DND-41 (cell line): Measurements from ENCODE around the gene RASSF7.

Source experiments
- EZH2 ChIP-seq: IDR thresholded peaks from 3 replicates; pipeline ENCODE4 v1.6.1; 2012; ENCODE audit warnings: borderline replicate concordance, low read depth, mild to moderate bottlenecking, moderate library complexity, low read length, inconsistent platforms; ENCODE audit not compliant: severe bottlenecking
- TF ChIP-seq, protein P1 (sequence below): IDR thresholded peaks from 2 replicates; pipeline ENCODE4 v1.5.1; 2012; ENCODE audit warnings: borderline replicate concordance, low read length, moderate library complexity, mild to moderate bottlenecking; ENCODE audit not compliant: poor library complexity, severe bottlenecking; ENCODE audit errors: extremely low read depth

DNA sequence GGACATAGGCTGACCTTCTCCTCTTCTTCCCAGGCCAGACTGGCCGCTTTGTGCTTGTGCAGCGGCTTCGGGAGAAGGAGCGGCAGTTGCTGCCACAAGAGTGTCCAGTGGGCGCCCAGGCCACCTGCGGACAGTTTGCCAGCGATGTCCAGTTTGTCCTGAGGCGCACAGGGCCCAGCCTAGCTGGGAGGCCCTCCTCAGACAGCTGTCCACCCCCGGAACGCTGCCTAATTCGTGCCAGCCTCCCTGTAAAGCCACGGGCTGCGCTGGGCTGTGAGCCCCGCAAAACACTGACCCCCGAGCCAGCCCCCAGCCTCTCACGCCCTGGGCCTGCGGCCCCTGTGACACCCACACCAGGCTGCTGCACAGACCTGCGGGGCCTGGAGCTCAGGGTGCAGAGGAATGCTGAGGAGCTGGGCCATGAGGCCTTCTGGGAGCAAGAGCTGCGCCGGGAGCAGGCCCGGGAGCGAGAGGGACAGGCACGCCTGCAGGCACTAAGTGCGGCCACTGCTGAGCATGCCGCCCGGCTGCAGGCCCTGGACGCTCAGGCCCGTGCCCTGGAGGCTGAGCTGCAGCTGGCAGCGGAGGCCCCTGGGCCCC lies 1.4 kb downstream of the RASSF7 start:
- TF ChIP-seq, protein P1, sequence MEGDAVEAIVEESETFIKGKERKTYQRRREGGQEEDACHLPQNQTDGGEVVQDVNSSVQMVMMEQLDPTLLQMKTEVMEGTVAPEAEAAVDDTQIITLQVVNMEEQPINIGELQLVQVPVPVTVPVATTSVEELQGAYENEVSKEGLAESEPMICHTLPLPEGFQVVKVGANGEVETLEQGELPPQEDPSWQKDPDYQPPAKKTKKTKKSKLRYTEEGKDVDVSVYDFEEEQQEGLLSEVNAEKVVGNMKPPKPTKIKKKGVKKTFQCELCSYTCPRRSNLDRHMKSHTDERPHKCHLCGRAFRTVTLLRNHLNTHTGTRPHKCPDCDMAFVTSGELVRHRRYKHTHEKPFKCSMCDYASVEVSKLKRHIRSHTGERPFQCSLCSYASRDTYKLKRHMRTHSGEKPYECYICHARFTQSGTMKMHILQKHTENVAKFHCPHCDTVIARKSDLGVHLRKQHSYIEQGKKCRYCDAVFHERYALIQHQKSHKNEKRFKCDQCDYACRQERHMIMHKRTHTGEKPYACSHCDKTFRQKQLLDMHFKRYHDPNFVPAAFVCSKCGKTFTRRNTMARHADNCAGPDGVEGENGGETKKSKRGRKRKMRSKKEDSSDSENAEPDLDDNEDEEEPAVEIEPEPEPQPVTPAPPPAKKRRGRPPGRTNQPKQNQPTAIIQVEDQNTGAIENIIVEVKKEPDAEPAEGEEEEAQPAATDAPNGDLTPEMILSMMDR, result no peak
- no peak for TF ChIP-seq EZH2
